Keratinocyte (primary cell): ENCODE results near the gene ZNF185.

Experiments used
- EZH2 ChIP-seq: IDR thresholded peaks from one replicate; pipeline ENCODE4 v1.6.1; 2012; ENCODE audit warnings: inconsistent platforms, mild to moderate bottlenecking, low read length, moderate library complexity
- TF ChIP-seq, protein P1 (sequence below), 3 experiments: IDR thresholded peaks in 1 of 3; conservative IDR thresholded peaks in 1 of 3; optimal IDR thresholded peaks in 1 of 3; 2 replicates in 2 of 3; 3 replicates in 1 of 3; pipeline versions ENCODE3 to v1.5.1; 2011; ENCODE audit warnings: low read length in 3 of 3, mild to moderate bottlenecking in 3 of 3, moderate library complexity in 2 of 3, control low read depth in 1 of 3, inconsistent platforms in 1 of 3; ENCODE audit not compliant: insufficient read depth in 2 of 3; ENCODE audit errors: extremely low read depth in 1 of 3

DNA sequence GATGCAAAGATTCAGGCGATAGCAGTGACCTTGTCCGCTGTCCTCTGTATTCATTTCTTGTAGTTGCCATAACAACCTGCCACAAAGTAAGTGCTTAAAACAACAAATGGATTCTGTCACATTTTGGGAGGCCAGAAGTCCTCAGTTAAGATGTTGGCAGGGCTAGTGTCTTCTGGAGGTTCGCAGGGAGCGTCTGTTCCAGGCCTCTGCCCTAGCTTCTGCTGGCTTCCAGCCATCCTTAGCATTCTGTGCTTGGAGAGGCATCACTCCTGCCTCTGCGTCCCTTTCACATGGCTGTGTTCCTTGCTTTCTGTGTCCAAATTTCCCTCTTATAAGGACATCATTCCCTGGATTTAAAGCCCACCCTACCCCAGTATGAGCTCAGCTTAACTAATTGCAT is 31.5 kb upstream of the ZNF185 start:
- TF ChIP-seq, protein P1, sequence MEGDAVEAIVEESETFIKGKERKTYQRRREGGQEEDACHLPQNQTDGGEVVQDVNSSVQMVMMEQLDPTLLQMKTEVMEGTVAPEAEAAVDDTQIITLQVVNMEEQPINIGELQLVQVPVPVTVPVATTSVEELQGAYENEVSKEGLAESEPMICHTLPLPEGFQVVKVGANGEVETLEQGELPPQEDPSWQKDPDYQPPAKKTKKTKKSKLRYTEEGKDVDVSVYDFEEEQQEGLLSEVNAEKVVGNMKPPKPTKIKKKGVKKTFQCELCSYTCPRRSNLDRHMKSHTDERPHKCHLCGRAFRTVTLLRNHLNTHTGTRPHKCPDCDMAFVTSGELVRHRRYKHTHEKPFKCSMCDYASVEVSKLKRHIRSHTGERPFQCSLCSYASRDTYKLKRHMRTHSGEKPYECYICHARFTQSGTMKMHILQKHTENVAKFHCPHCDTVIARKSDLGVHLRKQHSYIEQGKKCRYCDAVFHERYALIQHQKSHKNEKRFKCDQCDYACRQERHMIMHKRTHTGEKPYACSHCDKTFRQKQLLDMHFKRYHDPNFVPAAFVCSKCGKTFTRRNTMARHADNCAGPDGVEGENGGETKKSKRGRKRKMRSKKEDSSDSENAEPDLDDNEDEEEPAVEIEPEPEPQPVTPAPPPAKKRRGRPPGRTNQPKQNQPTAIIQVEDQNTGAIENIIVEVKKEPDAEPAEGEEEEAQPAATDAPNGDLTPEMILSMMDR (optimal IDR thresholded peaks at IDR 0.05 in 1 of 3, IDR thresholded peaks at IDR 0.05 in 1 of 3, conservative IDR thresholded peaks at IDR 0.05 in 1 of 3; ENCODE audit: extremely low read depth in 1 of 3, insufficient read depth in 2 of 3, low read length in 3 of 3) = no peak
- no peak for TF ChIP-seq EZH2
